Astrocyte of the cerebellum (primary cell): Measurements from ENCODE around the gene TLL2.
"Not testable (repeated sequence)": the region's sequence is repeated elsewhere in the genome, so short reads cannot be mapped to it uniquely, and the experiment has no call there.

Experiments used
- DNase-seq: peaks from one replicate; pipeline ENCODE4 v3.0.0-alpha.2; 2011; ENCODE audit warnings: low read depth
- H3K4me3 ChIP-seq: 2 replicates; pipeline ENCODE4 v1.5.1; 2011; ENCODE audit warnings: mild to moderate bottlenecking, low read depth, low read length, moderate library complexity
- CTCF ChIP-seq: IDR thresholded peaks from 2 replicates; pipeline ENCODE4 v1.5.1; 2012; ENCODE audit warnings: low read length, low read depth, moderate library complexity, mild to moderate bottlenecking; ENCODE audit errors: missing control alignments
- in situ Hi-C: cut with HindIII; loops from 2 replicates; pipeline ENCODE4 v1.10.0; 2017; ENCODE audit warnings: low sequenced_read_pairs

TLL2 gene

DNA sequence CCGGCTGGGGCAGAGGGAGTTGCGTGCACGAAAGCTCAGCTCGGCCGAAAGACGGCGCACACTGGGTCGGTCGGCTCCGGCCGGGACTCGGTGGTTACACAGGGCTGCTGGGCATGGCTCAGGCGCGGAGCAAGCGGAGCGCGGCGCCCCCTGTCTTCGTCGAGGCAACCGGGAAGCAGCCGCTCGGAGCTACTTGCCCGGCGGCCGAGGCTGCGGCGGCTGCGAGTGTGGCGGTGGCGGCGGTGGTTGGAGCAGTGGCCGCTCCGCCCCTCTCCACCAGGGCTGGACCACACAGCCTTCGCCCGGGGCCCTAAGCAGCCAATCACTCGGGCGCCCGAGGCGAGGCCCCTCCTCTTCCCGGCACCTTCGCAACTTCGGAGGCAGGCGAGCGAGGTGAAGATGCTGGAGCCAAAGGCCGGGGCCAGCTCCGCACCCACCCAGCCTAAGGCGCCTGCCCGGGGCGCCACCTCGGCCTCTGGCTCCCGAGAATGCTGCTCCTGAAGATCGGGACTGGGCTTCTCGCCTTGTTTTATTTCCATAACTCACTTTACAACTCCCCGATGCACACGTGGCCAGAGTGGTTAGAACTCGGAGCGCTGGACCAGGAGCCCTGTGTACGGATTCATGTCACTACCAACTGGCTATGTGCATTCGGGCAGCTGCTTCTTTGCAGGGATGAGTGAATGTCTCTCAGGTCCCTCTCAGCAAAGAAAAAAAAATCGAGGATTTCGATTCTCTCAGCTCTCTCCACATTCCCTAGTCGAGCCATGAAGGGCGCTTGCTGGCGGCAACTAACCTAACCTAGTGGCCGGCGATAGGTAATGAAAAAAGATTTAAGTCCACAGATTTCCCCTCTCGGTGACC lies at the start of gene TLL2:
Gene TLL2 (minus strand): TSS at position 229 of the 864 bp plus-strand sequence. CDS start 241 bp downstream, outside the sequence.
- in situ Hi-C loops: no loop called here
- peak; percentile 63 for TF ChIP-seq CTCF
- H3K4me3 ChIP-seq: peak within 1 kb of the TSS; percentile 51
- peak; percentile 62 for DNase-seq

DNA sequence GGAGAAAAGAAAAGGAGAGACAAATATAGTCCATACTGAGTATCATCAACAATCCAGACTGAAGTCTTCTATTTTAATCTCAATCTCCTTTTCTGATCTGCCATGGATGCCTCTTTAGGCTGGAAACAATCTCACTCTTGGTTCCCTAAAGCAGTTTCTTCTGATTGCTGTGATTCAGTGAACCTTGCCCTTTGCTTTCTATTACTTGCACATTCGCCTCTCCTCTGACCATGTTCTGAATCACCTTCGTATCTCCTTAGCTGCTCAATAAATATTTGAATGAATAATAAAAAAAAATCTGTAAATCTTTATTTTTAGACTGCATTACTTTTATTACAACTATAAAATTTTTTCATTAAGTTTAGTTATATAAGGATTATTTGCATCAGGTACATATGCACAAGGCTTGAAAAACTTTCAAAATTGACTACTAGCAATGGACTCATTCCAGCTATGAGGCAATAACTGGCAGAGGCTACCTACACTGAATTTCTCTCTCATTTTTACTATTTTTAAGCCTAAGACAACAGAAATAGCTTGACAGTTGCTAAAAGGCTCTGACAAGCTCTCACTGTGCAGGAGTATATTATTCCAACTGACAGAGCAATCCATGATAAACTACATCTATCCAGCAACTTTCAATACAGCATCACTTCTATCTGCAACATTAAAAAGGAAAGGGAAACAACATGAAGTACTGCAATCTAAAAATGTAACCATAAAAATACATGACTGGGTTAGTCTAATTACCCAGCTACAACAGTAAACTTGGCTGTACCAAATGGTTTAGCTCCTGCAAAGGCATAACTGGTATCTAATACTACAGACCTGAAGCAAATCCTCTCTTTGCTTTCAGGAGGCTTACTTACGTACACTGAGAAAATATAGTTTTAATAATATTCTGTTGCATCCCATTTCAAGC lies 47.5 kb upstream of the TLL2 start:
- in situ Hi-C loops: no loop called here
- DNase-seq: no peak
- no peak overlapping the region for H3K4me3 ChIP-seq
- no peak for TF ChIP-seq CTCF

GRCh38 chr10:96560489-96560888 lies 46.8 kb upstream of the TLL2 start:
- H3K4me3 ChIP-seq: no peak overlapping the region
- no peak for TF ChIP-seq CTCF
- in situ Hi-C loops: no loop called here
- no peak for DNase-seq

- peak; percentile 55 for TF ChIP-seq CTCF
- in situ Hi-C loops: no loop called here
- no peak for DNase-seq
- H3K4me3 ChIP-seq: no peak overlapping the region
These were observed 42.3 kb upstream of the TLL2 start for GRCh38 chr10:96556003-96556402.

DNA sequence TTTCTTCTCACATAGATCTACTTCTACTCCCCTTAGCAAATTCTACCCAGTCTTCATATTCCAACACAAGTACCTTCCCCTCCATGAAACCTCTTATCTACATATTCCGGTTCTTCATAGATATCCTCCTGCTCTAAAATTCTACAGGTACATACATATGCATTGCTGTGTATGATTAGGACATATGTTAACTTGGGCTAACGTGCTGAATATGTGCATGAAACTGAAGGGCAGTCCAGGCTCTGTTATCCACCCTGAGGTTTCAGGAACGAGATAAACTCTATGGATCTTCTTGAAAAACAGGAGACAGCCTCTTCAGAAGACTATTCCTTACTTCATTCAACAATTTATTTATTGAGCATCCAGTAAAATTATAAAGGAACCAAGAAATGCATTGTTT lies 41.6 kb upstream of the TLL2 start:
- no peak overlapping the region for H3K4me3 ChIP-seq
- DNase-seq: no peak
- no peak for TF ChIP-seq CTCF
- in situ Hi-C loops: no loop called here

- TF ChIP-seq CTCF: no peak
- in situ Hi-C loops: no loop called here
- no peak overlapping the region for H3K4me3 ChIP-seq
- no peak for DNase-seq
These were observed 34.9 kb upstream of the TLL2 start for GRCh38 chr10:96548589-96548988.

GRCh38 chr10:96545558-96545957 lies 31.8 kb upstream of the TLL2 start:
- in situ Hi-C loops, H3K4me3 ChIP-seq, DNase-seq: not testable (repeated sequence)
